Activated T-cell treated with anti-CD3 and anti-CD28 coated beads, Interleukin-2, amount 50 U/mL, for 4 hours (primary cell): Measurements from ENCODE around the gene ADAR. TPM values are rescaled to one million over a fixed set of nuclear protein-coding genes. Genes with fewer than 3 reads are reported as not detected.

Experiments
- ATAC-seq, 2 donors: fragments of 200-7000 bp; cut with Tn5 transposase; one replicate each; pipeline ENCODE4 v1.10.0; 2021
- DNase-seq: peaks from one replicate; pipeline ENCODE4 v3.0.0-alpha.2; 2020
- H3K27me3 Mint-ChIP-seq: one replicate; pipeline ENCODE4 v1.8.0; 2021; ENCODE audit warnings: low read depth, mixed read lengths
- H3K36me3 Mint-ChIP-seq: one replicate; pipeline ENCODE4 v1.8.0; 2022; ENCODE audit warnings: mixed read lengths; ENCODE audit not compliant: insufficient read depth
- H3K4me1 Mint-ChIP-seq: one replicate; pipeline ENCODE4 v1.8.0; 2021; ENCODE audit warnings: low read depth, mixed read lengths
- H3K4me3 Mint-ChIP-seq: one replicate; pipeline ENCODE4 v1.8.0; 2021; ENCODE audit warnings: mild to moderate bottlenecking, moderate library complexity, mixed read lengths
- H3K9me3 Mint-ChIP-seq: one replicate; pipeline ENCODE4 v1.8.0; 2021; ENCODE audit warnings: mixed read lengths
- total RNA-seq, 3 donors: library from RNA; stranded (reverse); gene quantifications; one replicate each; pipeline ENCODE4 v1.2.1, GENCODE V29; 2021

Gene ADAR
- total RNA-seq, 3 donors from 2014 or later = 218 to 245 (median 245) TPM

DNA sequence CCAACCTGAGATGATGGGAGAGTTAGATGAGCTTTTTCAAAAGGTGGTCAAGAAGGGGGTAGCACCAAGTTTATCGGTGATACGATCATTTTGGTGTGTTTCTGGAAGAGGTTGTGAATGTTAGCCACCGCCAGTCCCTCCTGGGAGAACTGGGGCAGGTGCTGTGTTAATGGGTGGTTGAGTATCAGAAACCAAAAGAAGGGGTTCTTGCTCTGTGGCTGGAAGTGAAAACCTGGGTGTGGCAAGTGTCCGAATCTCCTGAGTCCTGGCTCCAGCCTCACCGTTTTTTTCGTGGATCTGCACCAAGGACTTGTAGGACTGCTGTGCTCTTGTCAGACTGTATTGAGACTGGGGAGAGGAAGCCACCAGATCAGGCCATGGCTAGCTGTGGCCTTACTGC lies 57.3 kb downstream of the ADAR start:
- no peak for ATAC-seq
- H3K4me3 Mint-ChIP-seq = no peak overlapping the region
- H3K36me3 Mint-ChIP-seq = peaks cover 46% of the 10 kb centered on the region
- no peak for DNase-seq
- H3K27me3 Mint-ChIP-seq = no peaks in the 10 kb centered on the region
- H3K9me3 Mint-ChIP-seq = no peaks in the 10 kb centered on the region
- peaks cover 10% of the 10 kb centered on the region for H3K4me1 Mint-ChIP-seq

GRCh38 chr1:154550070-154550469 lies 57.9 kb downstream of the ADAR start:
- H3K4me3 Mint-ChIP-seq = no peak overlapping the region
- DNase-seq = no peak

DNA sequence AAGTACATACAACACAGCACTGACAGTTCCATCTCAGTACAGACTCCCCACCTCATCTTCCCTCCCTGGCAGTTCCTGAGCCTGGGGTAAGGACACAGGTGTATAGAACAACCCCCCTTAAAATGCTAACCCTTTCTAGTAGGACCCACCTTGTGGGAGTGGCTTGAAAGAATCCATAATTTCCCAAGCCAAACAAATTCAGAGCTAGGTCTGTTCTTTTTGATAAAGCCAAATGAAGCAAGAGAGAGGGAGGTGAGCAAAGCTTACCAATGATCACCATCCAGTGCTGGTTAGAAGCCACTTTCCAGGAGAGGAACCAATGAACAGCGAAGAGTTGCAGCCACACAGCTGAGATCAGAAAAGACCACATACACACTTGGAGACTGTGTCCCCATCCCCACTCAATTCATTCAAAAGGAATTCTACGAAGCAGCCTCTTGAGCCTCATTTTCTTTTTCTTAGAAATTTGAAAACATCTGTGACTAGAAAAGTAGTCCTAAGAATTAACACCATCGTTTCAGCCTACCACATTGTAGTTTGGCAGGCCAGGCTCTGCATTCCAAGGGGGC lies 58.7 kb downstream of the ADAR start:
- no peak for DNase-seq
- peaks cover 34% of the 10 kb centered on the region for H3K36me3 Mint-ChIP-seq
- H3K4me3 Mint-ChIP-seq = peak overlapping the region; percentile 27
- H3K4me1 Mint-ChIP-seq = peaks cover 10% of the 10 kb centered on the region
- ATAC-seq = no peak
- H3K9me3 Mint-ChIP-seq = no peaks in the 10 kb centered on the region
- H3K27me3 Mint-ChIP-seq = peaks cover 2% of the 10 kb centered on the region

More at GRCh38 chr1:154550070-154550469, 57.9 kb downstream of the ADAR start:
- no peak for ATAC-seq
- Mint-ChIP-seq H3K9me3 (no peaks in the 10 kb centered on the region), H3K36me3 (peaks cover 42% of the 10 kb centered on the region), H3K27me3 (no peaks in the 10 kb centered on the region), H3K4me1 (peaks cover 10% of the 10 kb centered on the region)

DNA sequence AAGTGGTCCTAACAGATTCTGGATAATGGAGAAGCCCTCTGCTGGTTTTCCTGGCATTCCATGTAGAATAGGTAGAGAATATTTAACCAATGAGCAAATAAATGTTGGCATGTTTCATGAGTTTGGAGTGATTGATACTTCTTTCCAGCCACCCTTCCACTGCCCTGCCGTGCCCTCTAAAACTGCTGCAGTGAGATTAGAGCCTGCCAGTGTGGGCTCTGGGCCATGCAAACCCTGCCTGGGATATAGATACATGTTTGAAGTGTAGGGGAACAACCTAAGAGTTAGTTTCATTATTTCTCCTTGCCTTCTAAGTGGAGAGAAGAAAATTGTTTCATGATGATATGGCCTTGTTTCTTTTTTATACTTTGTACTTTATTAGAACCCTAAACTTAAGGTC lies 60.0 kb downstream of the ADAR start:
- Mint-ChIP-seq H3K36me3 (peaks cover 25% of the 10 kb centered on the region), H3K4me1 (peaks cover 10% of the 10 kb centered on the region), H3K4me3 (no peak overlapping the region), H3K27me3 (peaks cover 2% of the 10 kb centered on the region), H3K9me3 (no peaks in the 10 kb centered on the region)
- no peak for DNase-seq
- ATAC-seq = no peak

DNA sequence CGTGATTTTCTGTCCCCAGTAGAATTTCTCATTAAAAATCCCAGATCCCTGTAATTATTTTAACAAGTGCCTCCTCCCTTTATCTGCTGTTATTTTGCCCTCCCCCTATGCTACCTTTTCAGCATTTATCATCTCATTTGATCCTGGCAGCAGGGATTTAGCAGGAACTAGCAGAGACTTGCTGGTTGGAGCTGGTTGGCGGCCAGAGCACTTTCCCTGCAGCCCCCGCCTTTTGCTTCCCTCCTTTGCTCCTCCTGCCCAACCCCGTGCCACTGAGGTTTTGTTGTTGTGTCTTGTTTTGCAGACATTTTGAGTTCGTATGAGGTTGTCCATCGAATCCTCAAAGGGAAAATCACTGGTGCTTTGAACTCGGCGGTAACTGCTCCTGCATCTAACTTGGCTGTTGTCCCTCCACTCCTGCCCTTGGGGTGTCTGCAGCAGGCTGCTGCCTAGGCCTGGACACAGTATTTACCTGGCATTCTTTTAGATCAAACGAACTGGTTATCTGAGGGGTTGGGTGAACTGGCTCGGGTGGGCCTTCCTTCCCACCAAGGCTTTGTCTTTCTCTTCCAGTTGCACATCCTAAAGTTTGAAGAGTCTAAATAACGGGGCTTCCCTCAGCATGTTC lies 60.8 kb downstream of the ADAR start:
- Mint-ChIP-seq H3K4me1 (peaks cover 10% of the 10 kb centered on the region), H3K4me3 (no peak overlapping the region), H3K27me3 (peaks cover 2% of the 10 kb centered on the region), H3K36me3 (peaks cover 21% of the 10 kb centered on the region), H3K9me3 (no peaks in the 10 kb centered on the region)
- ATAC-seq = no peak
- no peak for DNase-seq

DNA sequence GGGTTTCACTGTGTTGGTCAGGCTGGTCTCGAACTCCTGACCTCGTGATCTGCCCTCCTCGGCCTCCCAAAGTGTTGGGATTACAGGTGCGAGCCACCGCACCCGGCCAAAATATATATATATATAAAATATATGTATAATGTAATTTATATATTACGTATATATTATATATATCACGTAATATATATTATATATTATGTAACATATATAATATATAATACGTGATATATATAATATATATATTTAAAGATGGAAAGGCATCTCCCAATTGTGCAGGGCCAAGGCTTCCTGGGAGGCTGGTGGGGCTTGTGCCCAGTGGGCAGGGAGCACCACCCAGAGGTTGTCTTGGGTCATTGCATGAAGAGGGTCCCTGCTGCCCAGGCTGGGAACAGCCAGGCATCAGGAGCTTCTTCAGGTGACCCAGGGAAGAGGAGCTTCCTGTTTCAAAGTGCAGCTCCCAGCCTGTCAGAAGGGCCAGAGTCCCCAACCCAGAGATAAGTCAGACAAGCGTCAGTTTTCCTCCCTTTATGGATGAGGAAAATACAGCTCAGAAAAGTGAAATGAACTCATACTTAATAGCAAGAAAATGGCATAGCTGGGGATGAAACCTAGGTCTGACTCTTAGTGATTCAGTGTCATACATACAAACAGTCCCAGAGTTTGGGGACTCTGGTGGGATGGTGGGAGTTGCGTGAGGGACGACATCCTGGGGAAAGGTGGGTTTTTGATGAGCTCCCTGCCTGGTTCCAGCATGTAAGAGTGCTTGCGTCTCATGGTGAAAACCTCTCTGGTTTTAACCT lies 61.5 kb downstream of the ADAR start:
- DNase-seq (peak; percentile 34), ATAC-seq (peak; percentile 77 to 87)
- H3K27me3 Mint-ChIP-seq = peaks cover 2% of the 10 kb centered on the region
- peaks cover 21% of the 10 kb centered on the region for H3K36me3 Mint-ChIP-seq
- H3K4me1 Mint-ChIP-seq = peaks cover 10% of the 10 kb centered on the region
- no peak overlapping the region for H3K4me3 Mint-ChIP-seq
- no peaks in the 10 kb centered on the region for H3K9me3 Mint-ChIP-seq

DNA sequence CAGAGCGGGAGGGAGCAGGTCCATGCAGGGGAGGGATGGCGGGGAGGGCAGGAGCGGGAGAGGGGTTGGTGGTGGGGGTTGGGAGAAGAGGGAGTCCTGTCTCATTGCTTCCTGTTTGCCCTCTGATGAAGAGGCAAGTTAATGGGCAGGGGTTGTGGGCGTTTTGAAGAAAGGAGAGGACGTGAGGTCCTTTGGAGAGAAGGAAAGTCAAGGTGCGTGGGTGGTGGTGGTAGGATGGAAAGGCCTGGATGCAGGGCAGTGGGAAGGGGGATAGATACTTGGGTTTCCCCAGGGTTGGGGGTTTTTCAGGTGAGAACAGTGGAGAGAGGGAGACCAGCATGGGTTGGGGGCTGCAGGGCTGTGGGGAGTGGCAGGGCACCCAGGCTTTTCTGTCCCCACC lies 66.8 kb downstream of the ADAR start:
- DNase-seq = no peak
- Mint-ChIP-seq H3K27me3 (peaks cover 10% of the 10 kb centered on the region), H3K4me3 (no peak overlapping the region), H3K36me3 (no peaks in the 10 kb centered on the region), H3K4me1 (no peaks in the 10 kb centered on the region), H3K9me3 (no peaks in the 10 kb centered on the region)
- ATAC-seq = no peak

GRCh38 chr1:154539486-154540483 lies 68.2 kb downstream of the ADAR start:
- no peaks in the 10 kb centered on the region for H3K9me3 Mint-ChIP-seq
- DNase-seq (no peak), ATAC-seq (no peak)
- no peaks in the 10 kb centered on the region for H3K36me3 Mint-ChIP-seq
- peaks cover 14% of the 10 kb centered on the region for H3K27me3 Mint-ChIP-seq
- no peaks in the 10 kb centered on the region for H3K4me1 Mint-ChIP-seq
- H3K4me3 Mint-ChIP-seq = no peak overlapping the region

DNA sequence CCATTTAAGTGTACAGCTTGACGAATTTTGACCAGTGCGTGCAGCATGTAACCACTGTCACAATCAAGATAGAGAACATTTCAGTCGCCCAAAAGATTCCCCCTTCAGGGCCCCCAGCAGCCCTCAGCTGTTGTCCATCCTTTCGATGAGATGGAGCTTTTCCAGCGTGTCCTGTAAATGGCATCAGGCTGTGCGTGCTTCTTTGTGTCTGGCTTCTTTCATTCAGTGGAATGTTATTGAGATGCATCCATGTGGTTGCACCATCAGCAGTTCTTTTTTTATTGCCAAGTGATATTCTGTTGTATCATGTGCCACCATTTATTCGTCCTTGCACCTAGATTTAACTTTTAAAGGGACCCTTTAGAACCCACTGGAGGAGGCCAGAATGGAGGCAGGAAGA lies 71.4 kb downstream of the ADAR start:
- no peak for ATAC-seq
- Mint-ChIP-seq H3K27me3 (peaks cover 15% of the 10 kb centered on the region), H3K4me1 (no peaks in the 10 kb centered on the region)

GRCh38 chr1:154533952-154534844 lies 73.8 kb downstream of the ADAR start:
- Mint-ChIP-seq H3K9me3 (no peaks in the 10 kb centered on the region), H3K4me1 (no peaks in the 10 kb centered on the region), H3K36me3 (no peaks in the 10 kb centered on the region), H3K4me3 (no peak overlapping the region), H3K27me3 (peaks cover 10% of the 10 kb centered on the region)
- no peak for ATAC-seq
- DNase-seq = no peak

More for the DNA sequence above, 71.4 kb downstream of the ADAR start:
- no peak for DNase-seq
- Mint-ChIP-seq H3K9me3 (no peaks in the 10 kb centered on the region), H3K4me3 (no peak overlapping the region), H3K36me3 (no peaks in the 10 kb centered on the region)

Other genes starting within 250 kb of the ADAR start
- gene IL6R, start 202.8 kb downstream of the ADAR start, total RNA-seq = 10 to 100 TPM; 20.7 to 28.7 (median 24.1) TPM
- not detected for gene TDRD10, start 106.0 kb downstream of the ADAR start, total RNA-seq
- under 1 TPM; 0.03 to 0.14 (median 0.05) TPM for gene SHE, start 105.8 kb downstream of the ADAR start, total RNA-seq
- gene UBE2Q1, start 49.5 kb downstream of the ADAR start, total RNA-seq = 100 to 1,000 TPM in 2 of 3 donors, 10 to 100 TPM in 1; 99.0 to 106 (median 103) TPM
- gene CHRNB2, start 40.4 kb downstream of the ADAR start, total RNA-seq = under 1 TPM in 1 of 3 donors, not detected in 2; 0.14 TPM